ENCODE measurements around the gene EXOC6B. TPM values are rescaled to one million over a fixed set of nuclear protein-coding genes. Genes with fewer than 3 reads are reported as not detected.

EXOC6B gene
- total and polyA plus RNA-seq, 5 donors: 17.5 to 127 (median 117) TPM

DNA sequence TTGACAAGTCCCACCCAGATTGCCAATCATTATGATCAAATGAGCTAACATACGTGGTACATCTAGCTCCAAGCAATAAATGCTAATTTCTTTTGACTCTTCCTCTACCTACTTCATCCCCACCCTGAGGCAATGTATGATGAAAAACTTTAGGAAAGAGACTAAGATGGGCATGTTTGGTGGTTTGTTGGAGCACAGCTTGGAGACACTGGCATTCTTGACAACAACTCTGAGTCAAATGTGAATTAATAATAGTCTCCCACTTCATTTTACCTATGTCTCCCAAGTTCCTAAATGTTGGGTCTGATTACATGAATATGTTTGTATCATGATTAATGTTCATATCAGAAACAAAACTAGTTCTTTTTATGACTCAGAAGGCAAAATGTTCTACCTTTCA lies 36.6 kb downstream of the EXOC6B start:
- ATAC-seq: peak in 1 of 2 donors; percentile 34
- H3K27ac ChIP-seq (ENCODE audit: low read length): no peak overlapping the region
- intact Hi-C loops (cut with DNase I): no loop called here
- peaks cover 3% of the 10 kb centered on the region for H3K4me1 ChIP-seq (ENCODE audit: control insufficient read depth, insufficient read depth, low read length)
- no peaks in the 10 kb centered on the region for H3K27me3 ChIP-seq (ENCODE audit: control insufficient read depth, insufficient read depth)
- 82% methylated on average over 1 of the region's 1 CpG for WGBS
- H3K9me3 ChIP-seq (ENCODE audit: control insufficient read depth, low read length): no peaks in the 10 kb centered on the region
- no peak overlapping the region for H3K4me3 ChIP-seq (ENCODE audit: low read length)
- DNase-seq: no peak

DNA sequence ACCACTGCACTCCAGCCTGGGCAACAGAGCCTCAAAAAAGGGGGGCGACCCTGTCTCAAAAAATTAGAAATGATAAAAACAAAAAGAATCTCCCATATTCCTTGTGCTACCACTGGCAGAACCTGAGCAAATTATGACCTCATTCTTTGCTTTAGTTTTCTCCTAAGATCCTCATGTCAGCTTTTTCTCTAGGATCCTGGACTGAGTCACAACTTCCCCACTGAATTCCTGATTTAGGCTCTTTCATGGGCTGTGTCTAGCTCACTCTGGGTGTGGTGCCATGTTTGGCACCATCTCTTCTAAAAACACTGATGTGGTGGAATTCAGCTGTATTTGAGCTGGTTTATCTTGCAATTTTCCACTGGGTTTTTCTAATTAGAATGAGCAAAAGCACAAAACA lies 37.1 kb downstream of the EXOC6B start:
- DNase-seq (peak in 2 of 3 donors; percentile 46 to 48), ATAC-seq (peak; percentile 94 to 98)
- H3K9me3 ChIP-seq (ENCODE audit: control insufficient read depth, low read length): no peaks in the 10 kb centered on the region
- H3K4me3 ChIP-seq (ENCODE audit: low read length): no peak overlapping the region
- intact Hi-C loops (cut with DNase I): no loop called here
- 93% methylated on average over 1 of the region's 1 CpG for whole genome bisulfite sequencing
- H3K27me3 ChIP-seq (ENCODE audit: control insufficient read depth, insufficient read depth): no peaks in the 10 kb centered on the region
- H3K27ac ChIP-seq (ENCODE audit: low read length): no peak overlapping the region
- peaks cover 3% of the 10 kb centered on the region for H3K4me1 ChIP-seq (ENCODE audit: control insufficient read depth, insufficient read depth, low read length)

DNA sequence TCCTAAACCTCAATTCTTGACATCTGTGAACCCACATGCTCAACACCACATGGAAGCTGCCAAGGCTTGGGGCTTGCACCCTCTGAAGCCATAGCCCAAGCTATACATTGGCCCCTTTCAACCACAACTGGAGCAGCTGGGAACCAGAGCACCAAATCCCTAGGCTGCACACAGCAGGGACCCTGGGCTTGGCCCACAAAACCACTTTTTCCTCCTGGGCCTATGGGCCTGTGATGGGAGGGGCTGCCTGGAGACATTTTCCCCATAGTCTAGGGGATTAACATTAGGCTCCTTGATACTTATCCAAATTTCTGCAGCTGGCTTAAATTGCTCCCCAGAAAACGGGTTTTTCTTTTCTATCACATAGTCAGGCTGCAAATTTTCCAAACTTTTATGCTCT lies 40.3 kb downstream of the EXOC6B start:
- WGBS: 88% methylated on average over 1 of the region's 1 CpG
- no peak overlapping the region for H3K27ac ChIP-seq (ENCODE audit: low read length)
- H3K4me3 ChIP-seq (ENCODE audit: low read length): no peak overlapping the region
- H3K27me3 ChIP-seq (ENCODE audit: control insufficient read depth, insufficient read depth): no peaks in the 10 kb centered on the region
- ATAC-seq: no peak
- no peaks in the 10 kb centered on the region for H3K9me3 ChIP-seq (ENCODE audit: control insufficient read depth, low read length)
- no peak for DNase-seq
- intact Hi-C loops (cut with DNase I): no loop called here
- peaks cover 6% of the 10 kb centered on the region for H3K4me1 ChIP-seq (ENCODE audit: control insufficient read depth, insufficient read depth, low read length)

DNA sequence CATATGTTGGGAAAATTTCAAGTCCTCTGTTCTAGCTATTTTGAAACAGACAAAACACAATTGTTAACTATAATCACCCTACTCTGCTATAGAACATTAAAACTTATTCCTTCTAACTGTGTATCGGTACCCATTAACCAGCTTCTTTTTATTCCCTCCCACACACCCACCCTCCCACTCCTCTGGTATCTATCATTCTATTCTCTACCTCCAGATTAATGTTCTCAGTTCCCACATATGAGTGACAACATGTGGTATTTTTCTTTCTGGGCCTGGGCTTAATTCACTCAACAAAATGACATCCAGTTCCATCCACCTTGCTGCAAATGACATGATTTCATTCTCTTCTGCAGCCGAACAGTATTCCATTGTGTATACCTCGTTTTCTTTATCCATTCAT lies 43.3 kb downstream of the EXOC6B start:
- Histone ChIP-seq H3K27ac (ENCODE audit: low read length) (no peak overlapping the region), H3K9me3 (ENCODE audit: control insufficient read depth, low read length) (no peaks in the 10 kb centered on the region), H3K4me1 (ENCODE audit: control insufficient read depth, insufficient read depth, low read length) (peaks cover 4% of the 10 kb centered on the region), H3K4me3 (ENCODE audit: low read length) (no peak overlapping the region), H3K27me3 (ENCODE audit: control insufficient read depth, insufficient read depth) (no peaks in the 10 kb centered on the region)
- 67% methylated on average over 3 of the region's 3 CpGs for WGBS
- DNase-seq: no peak
- ATAC-seq: no peak
- intact Hi-C loops (cut with DNase I): no loop called here

DNA sequence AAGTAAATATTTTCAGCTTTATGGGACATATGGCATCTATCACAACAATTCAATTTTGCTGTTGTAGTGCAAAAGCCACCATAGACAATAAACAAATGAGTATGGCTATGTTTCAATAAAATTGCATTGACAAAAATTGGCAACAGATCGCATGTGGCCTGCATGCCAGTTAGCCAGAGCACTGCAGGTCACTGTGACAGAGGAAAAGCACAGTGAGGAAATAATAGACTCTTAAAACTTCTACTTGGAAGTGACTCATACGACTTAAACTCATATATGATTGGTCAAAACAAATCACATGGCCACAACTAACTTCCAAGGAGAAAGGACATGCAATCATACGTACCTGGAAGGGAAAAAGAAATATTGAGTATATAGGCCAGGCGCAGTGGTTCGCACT lies 44.4 kb downstream of the EXOC6B start:
- 73% methylated on average over 5 of the region's 5 CpGs for WGBS
- Histone ChIP-seq H3K9me3 (ENCODE audit: control insufficient read depth, low read length) (no peaks in the 10 kb centered on the region), H3K27ac (ENCODE audit: low read length) (no peak overlapping the region), H3K27me3 (ENCODE audit: control insufficient read depth, insufficient read depth) (no peaks in the 10 kb centered on the region), H3K4me3 (ENCODE audit: low read length) (no peak overlapping the region), H3K4me1 (ENCODE audit: control insufficient read depth, insufficient read depth, low read length) (peaks cover 4% of the 10 kb centered on the region)
- intact Hi-C loops (cut with DNase I): no loop called here
- ATAC-seq (peak in 1 of 2 donors; percentile 44), DNase-seq (no peak)

DNA sequence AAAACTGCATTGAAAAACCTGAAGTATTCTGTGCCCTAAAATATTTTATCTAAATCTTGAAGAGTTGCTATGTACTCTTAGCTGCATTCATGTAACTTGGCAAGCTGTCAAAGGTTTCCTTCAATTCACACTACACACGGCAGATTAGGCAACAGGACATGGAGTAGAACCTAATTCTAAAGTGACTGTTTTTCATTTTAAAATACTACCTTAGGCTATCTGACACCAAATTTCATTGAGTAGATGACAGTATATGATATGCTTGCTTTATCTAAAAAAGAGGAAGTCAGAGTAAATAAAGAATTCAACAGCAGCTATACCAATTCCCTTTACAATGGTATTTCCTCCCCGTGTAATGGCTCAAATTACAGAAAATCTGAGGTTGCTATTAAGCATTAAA lies 45.4 kb downstream of the EXOC6B start:
- 23% methylated on average over 2 of the region's 2 CpGs for WGBS
- intact Hi-C loops (cut with DNase I): no loop called here
- no peak overlapping the region for H3K27ac ChIP-seq (ENCODE audit: low read length)
- ATAC-seq (peak; percentile 85 to 87), DNase-seq (no peak)
- H3K4me1 ChIP-seq (ENCODE audit: control insufficient read depth, insufficient read depth, low read length): peaks cover 4% of the 10 kb centered on the region
- H3K4me3 ChIP-seq (ENCODE audit: low read length): no peak overlapping the region
- no peaks in the 10 kb centered on the region for H3K27me3 ChIP-seq (ENCODE audit: control insufficient read depth, insufficient read depth)
- H3K9me3 ChIP-seq (ENCODE audit: control insufficient read depth, low read length): no peaks in the 10 kb centered on the region

DNA sequence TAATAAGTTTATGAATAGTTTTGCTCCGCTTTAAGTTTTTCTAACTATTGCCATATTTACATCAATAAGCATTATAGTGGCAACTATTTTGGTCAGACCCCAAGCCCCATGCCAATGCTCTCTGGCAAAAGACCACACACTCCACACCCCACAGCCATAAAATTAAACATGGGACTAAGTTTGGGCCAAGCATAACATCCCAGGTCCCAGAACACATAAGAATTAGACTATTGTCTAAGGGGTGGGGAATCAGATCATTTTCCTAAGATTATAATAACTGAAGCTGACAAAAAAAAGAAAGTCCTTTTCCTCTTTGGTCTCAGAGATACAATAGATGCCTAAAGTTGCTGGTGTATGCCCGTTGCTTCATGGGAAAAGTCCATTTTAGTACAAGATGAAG lies 46.3 kb downstream of the EXOC6B start:
- WGBS: 82% methylated on average over 2 of the region's 2 CpGs
- no peaks in the 10 kb centered on the region for H3K9me3 ChIP-seq (ENCODE audit: control insufficient read depth, low read length)
- no peaks in the 10 kb centered on the region for H3K27me3 ChIP-seq (ENCODE audit: control insufficient read depth, insufficient read depth)
- ATAC-seq (peak in 1 of 2 donors; percentile 84), DNase-seq (no peak)
- intact Hi-C loops (cut with DNase I): loop anchor here in 1 of 4 donors (10.0 kb wide), 1 partner anchor 45 kb away; the partner anchor contains the start of gene EXOC6B
- peaks cover 4% of the 10 kb centered on the region for H3K4me1 ChIP-seq (ENCODE audit: control insufficient read depth, insufficient read depth, low read length)
- peak overlapping the region; percentile 30 for H3K27ac ChIP-seq (ENCODE audit: low read length)
- no peak overlapping the region for H3K4me3 ChIP-seq (ENCODE audit: low read length)

DNA sequence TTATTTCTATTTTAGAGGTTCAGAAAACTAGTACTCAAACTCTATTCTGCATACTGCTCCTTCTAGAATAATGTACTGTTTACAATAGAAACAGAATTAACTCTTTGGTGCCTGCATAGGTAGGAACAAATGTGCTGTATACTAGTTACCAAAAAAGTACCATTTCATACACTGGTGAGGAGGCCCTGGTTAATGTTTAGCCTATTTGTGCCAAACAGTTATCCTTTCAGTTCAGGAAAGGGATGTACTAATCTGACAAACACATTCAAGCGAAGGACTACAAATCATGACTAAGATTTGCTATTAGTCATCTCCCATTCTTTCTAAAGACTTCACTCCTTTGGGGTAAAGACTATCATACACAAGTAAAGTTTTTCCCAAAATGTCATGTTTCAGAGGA lies 47.4 kb downstream of the EXOC6B start:
- DNase-seq (no peak), ATAC-seq (peak in 1 of 2 donors; percentile 78)
- H3K4me3 ChIP-seq (ENCODE audit: low read length): no peak overlapping the region
- 71% methylated on average over 1 of the region's 1 CpG for WGBS
- peaks cover 4% of the 10 kb centered on the region for H3K4me1 ChIP-seq (ENCODE audit: control insufficient read depth, insufficient read depth, low read length)
- H3K27ac ChIP-seq (ENCODE audit: low read length): no peak overlapping the region
- intact Hi-C loops (cut with DNase I): loop anchor here in 1 of 4 donors (10.0 kb wide), 1 partner anchor 46 kb away; the partner anchor contains the start of gene EXOC6B
- no peaks in the 10 kb centered on the region for H3K9me3 ChIP-seq (ENCODE audit: control insufficient read depth, low read length)
- no peaks in the 10 kb centered on the region for H3K27me3 ChIP-seq (ENCODE audit: control insufficient read depth, insufficient read depth)

DNA sequence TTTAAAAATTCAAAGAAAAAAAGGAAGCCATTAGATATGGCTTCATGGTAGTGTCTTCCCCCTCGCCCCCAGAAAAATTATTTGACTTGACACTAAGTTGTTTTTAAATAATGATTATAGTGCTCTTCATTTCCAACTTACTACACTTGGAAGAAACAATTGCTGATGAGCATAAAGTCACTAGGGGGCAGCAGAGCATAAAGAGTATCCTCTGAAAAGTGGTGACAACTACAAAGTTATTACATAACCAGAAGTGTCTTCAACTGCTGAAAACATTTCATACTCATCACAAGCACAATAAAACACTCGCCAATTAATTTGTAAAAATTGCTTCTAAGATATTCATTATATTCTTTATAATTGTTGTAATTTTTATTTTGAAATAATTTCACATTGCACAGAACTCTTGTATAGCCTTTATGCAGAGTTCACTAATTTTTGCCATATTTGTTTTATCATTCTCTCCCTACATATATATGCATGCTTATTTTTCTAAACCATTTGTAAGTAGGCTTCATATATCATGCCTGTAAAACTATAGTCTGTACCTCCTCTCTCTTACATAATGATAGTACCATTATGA lies 54.9 kb downstream of the EXOC6B start:
- Histone ChIP-seq H3K27ac (ENCODE audit: low read length) (no peak overlapping the region), H3K4me3 (ENCODE audit: low read length) (no peak overlapping the region), H3K4me1 (ENCODE audit: control insufficient read depth, insufficient read depth, low read length) (peaks cover 2% of the 10 kb centered on the region), H3K27me3 (ENCODE audit: control insufficient read depth, insufficient read depth) (no peaks in the 10 kb centered on the region), H3K9me3 (ENCODE audit: control insufficient read depth, low read length) (no peaks in the 10 kb centered on the region)
- no peak for DNase-seq
- WGBS: 3% methylated on average over 2 of the region's 2 CpGs
- peak; percentile 61 to 68 for ATAC-seq
- intact Hi-C loops (cut with DNase I): loop anchor here (2.0 to 10.0 kb wide), 4 partner anchors 54 to 91 kb away; partner anchors contain the start of gene EXOC6B (in 2 of the 4)

DNA sequence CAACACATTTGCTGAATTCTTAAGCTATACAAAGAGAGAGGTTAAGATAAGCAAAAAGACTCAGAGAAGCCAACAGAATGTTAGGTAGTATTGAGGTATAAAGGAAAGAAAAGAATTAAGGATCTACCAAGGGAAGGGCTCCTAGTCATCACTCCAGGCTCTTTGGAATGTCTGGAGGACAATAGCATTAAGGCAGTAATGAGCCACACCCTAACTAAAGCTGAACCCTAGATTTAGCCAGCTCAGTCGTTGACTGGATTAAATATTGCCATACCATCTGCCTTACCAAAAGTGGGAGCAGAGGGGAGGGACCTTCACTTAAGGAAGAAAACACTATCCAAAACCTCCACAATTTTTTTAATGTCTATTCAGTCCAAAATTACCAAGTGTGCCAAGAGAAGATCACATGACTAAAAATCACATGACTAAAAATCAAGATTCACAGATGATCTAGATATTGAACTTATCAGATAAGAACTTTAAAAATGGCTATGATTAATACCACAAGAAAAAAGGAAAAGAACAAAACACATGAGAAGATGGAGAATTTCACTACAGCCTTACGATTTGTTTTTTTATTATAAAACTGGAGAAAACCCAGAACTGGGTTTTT lies 59.7 kb downstream of the EXOC6B start:
- no peaks in the 10 kb centered on the region for H3K4me1 ChIP-seq (ENCODE audit: control insufficient read depth, insufficient read depth, low read length)
- DNase-seq (no peak), ATAC-seq (peak in 1 of 2 donors; percentile 52)
- no peak overlapping the region for H3K4me3 ChIP-seq (ENCODE audit: low read length)
- no peaks in the 10 kb centered on the region for H3K9me3 ChIP-seq (ENCODE audit: control insufficient read depth, low read length)
- no peaks in the 10 kb centered on the region for H3K27me3 ChIP-seq (ENCODE audit: control insufficient read depth, insufficient read depth)
- intact Hi-C loops (cut with DNase I): no loop called here
- 77% methylated on average over 2 of the region's 2 CpGs for WGBS
- H3K27ac ChIP-seq (ENCODE audit: low read length): no peak overlapping the region

DNA sequence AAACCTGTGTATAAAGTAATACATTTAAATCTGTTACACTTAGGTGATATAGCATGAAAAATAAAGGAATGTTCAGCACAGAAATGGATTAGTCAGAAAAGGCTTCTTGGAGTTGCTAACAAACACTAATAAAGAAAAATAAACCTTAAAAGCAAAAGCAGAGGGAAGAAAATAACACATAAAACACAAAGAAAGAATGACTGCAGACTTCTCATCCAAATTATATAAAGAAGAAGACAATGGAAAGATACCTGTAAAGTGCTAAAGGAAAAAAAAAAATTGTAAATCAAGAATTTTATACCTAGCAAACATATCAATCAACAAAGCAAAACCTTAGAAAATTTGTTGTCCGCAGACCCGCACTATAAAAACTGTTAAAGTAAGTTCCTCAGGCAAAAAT lies 63.6 kb downstream of the EXOC6B start:
- Histone ChIP-seq H3K4me1 (ENCODE audit: control insufficient read depth, insufficient read depth, low read length) (peaks cover 3% of the 10 kb centered on the region), H3K27ac (ENCODE audit: low read length) (no peak overlapping the region), H3K4me3 (ENCODE audit: low read length) (no peak overlapping the region), H3K27me3 (ENCODE audit: control insufficient read depth, insufficient read depth) (no peaks in the 10 kb centered on the region), H3K9me3 (ENCODE audit: control insufficient read depth, low read length) (no peaks in the 10 kb centered on the region)
- intact Hi-C loops (cut with DNase I): no loop called here
- 97% methylated on average over 2 of the region's 2 CpGs for WGBS
- DNase-seq: no peak
- ATAC-seq: no peak
